Thoracic aorta (tissue), 2 donors: ENCODE data around the gene TOR1B. TPM values are rescaled to one million over a fixed set of nuclear protein-coding genes. Genes with fewer than 3 reads are reported as not detected.

Experiments
- ATAC-seq: fragments of 150-250 bp; one replicate; pipeline ENCODE4 v1.8.0; 2017; ENCODE audit warnings: low read depth; ENCODE audit not compliant: insufficient number of reproducible peaks, low FRiP score
- DNase-seq: peaks from one replicate; pipeline ENCODE4 v3.0.0-alpha.2; 2020; ENCODE audit warnings: low spot score
- H3K27ac ChIP-seq, 2 donors: fragments of 200-600 bp; sonication (generic); 1 replicate in 1 of 2; 2 replicates in 1 of 2; pipeline ENCODE4 v1.5.1; 2016; ENCODE audit warnings: mild to moderate bottlenecking in 2 of 2, moderate library complexity in 2 of 2
- H3K27me3 ChIP-seq: fragments of 200-600 bp; sonication (generic); replicated peaks from 2 replicates; pipeline ENCODE4 v1.6.0; 2016; ENCODE audit warnings: mild to moderate bottlenecking; ENCODE audit not compliant: insufficient read depth
- H3K36me3 ChIP-seq: fragments of 200-600 bp; sonication (generic); one replicate; pipeline ENCODE4 v1.5.1; 2016
- H3K4me1 ChIP-seq, 2 donors: fragments of 200-600 bp; sonication (generic); 1 replicate in 1 of 2; 2 replicates in 1 of 2; pipeline versions ENCODE4 v1.5.1 to v1.6.0; 2016; ENCODE audit warnings: low read depth in 2 of 2, mild to moderate bottlenecking in 1 of 2; ENCODE audit not compliant: control insufficient read depth in 1 of 2
- H3K4me3 ChIP-seq: fragments of 200-600 bp; sonication (generic); 2 replicates; pipeline ENCODE4 v1.5.1; 2016; ENCODE audit warnings: mild to moderate bottlenecking
- H3K9me3 ChIP-seq: fragments of 200-600 bp; sonication (generic); 2 replicates; pipeline ENCODE4 v1.5.1; 2016
- CTCF ChIP-seq: fragments of 200-600 bp; sonication (generic); IDR thresholded peaks from one replicate; pipeline ENCODE4 v1.5.1; 2019; ENCODE audit warnings: antibody characterized with exemption
- total RNA-seq, 2 donors: library from RNA; depleted of rRNA; stranded (reverse); fragments of >200 nt; gene quantifications; one replicate each; pipeline versions ENCODE4 v1.1.0 to v1.2.3, GENCODE V29; 2016

TOR1B gene
- total RNA-seq, 2 donors from 2014 or later = 28.4 to 33.4 TPM

GRCh38 chr9:129851821-129852220 is 48.8 kb downstream of the TOR1B start:
- Histone ChIP-seq H3K4me1 (peaks cover 39 to 71% of the 10 kb centered on the region in 2 donors), H3K36me3 (peaks cover 14% of the 10 kb centered on the region), H3K4me3 (no peak overlapping the region), H3K9me3 (no peaks in the 10 kb centered on the region), H3K27me3 (no peaks in the 10 kb centered on the region), H3K27ac (peak overlapping the region; percentile 76 to 90)
- no peak for TF ChIP-seq CTCF
- no peak for DNase-seq
- ATAC-seq = no peak

- DNase-seq (no peak), ATAC-seq (no peak)
- peak overlapping the region; percentile 76 to 90 for H3K27ac ChIP-seq
- H3K4me1 ChIP-seq = peaks cover 39 to 78% of the 10 kb centered on the region in 2 donors
- H3K27me3 ChIP-seq = no peaks in the 10 kb centered on the region
- no peak overlapping the region for H3K4me3 ChIP-seq
- no peak for TF ChIP-seq CTCF
- no peaks in the 10 kb centered on the region for H3K9me3 ChIP-seq
- peaks cover 14% of the 10 kb centered on the region for H3K36me3 ChIP-seq
Measured at GRCh38 chr9:129852579-129852978, 49.6 kb downstream of the TOR1B start.

GRCh38 chr9:129853614-129854013 is 50.6 kb downstream of the TOR1B start:
- no peak for DNase-seq
- no peak for TF ChIP-seq CTCF
- Histone ChIP-seq H3K4me3 (no peak overlapping the region), H3K4me1 (peaks cover 34 to 72% of the 10 kb centered on the region in 2 donors), H3K9me3 (no peaks in the 10 kb centered on the region), H3K27me3 (no peaks in the 10 kb centered on the region), H3K36me3 (peaks cover 23% of the 10 kb centered on the region), H3K27ac (peak overlapping the region; percentile 28 to 63)
- ATAC-seq = no peak

- no peak for TF ChIP-seq CTCF
- Histone ChIP-seq H3K9me3 (no peaks in the 10 kb centered on the region), H3K27me3 (no peaks in the 10 kb centered on the region), H3K36me3 (peaks cover 27% of the 10 kb centered on the region), H3K4me1 (peaks cover 24 to 62% of the 10 kb centered on the region in 2 donors), H3K27ac (peak overlapping the region; percentile 40 to 63), H3K4me3 (no peak overlapping the region)
- DNase-seq (no peak), ATAC-seq (no peak)
Measured at GRCh38 chr9:129854588-129855110, 51.7 kb downstream of the TOR1B start.

- H3K36me3 ChIP-seq = peaks cover 40% of the 10 kb centered on the region
- H3K9me3 ChIP-seq = no peaks in the 10 kb centered on the region
- no peak for TF ChIP-seq CTCF
- H3K27ac ChIP-seq = peak overlapping the region; percentile 53 to 75
- H3K27me3 ChIP-seq = no peaks in the 10 kb centered on the region
- ATAC-seq (peak; percentile 22), DNase-seq (no peak)
- no peak overlapping the region for H3K4me3 ChIP-seq
- H3K4me1 ChIP-seq = peaks cover 13 to 36% of the 10 kb centered on the region in 2 donors
Measured at GRCh38 chr9:129857207-129857606, 54.2 kb downstream of the TOR1B start.
